H4 (cell line): ENCODE results near the gene P2RY8. TPM values are rescaled to one million over a fixed set of nuclear protein-coding genes. Genes with fewer than 3 reads are reported as not detected.
A peak's percentile ranks its signal among the peaks of the same experiment; 100 is the strongest.
"Not testable (repeated sequence)": the region's sequence is repeated elsewhere in the genome, so short reads cannot be mapped to it uniquely, and the experiment has no call there.

Experiments used
- DNase-seq: peaks from one replicate; pipeline ENCODE4 v3.0.0-alpha.2; 2015; ENCODE audit warnings: low spot score
- total RNA-seq: library from RNA; depleted of rRNA; stranded (reverse); fragments of >200 nt; shearing (Covaris generic); gene quantifications from 2 replicates; pipeline ENCODE4 v1.2.3, GENCODE V29; 2014; rRNA removed

The P2RY8 gene, protein sequence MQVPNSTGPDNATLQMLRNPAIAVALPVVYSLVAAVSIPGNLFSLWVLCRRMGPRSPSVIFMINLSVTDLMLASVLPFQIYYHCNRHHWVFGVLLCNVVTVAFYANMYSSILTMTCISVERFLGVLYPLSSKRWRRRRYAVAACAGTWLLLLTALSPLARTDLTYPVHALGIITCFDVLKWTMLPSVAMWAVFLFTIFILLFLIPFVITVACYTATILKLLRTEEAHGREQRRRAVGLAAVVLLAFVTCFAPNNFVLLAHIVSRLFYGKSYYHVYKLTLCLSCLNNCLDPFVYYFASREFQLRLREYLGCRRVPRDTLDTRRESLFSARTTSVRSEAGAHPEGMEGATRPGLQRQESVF
- 0.25 TPM in 1 of 2 replicates, not detected in the other for total RNA-seq

DNA sequence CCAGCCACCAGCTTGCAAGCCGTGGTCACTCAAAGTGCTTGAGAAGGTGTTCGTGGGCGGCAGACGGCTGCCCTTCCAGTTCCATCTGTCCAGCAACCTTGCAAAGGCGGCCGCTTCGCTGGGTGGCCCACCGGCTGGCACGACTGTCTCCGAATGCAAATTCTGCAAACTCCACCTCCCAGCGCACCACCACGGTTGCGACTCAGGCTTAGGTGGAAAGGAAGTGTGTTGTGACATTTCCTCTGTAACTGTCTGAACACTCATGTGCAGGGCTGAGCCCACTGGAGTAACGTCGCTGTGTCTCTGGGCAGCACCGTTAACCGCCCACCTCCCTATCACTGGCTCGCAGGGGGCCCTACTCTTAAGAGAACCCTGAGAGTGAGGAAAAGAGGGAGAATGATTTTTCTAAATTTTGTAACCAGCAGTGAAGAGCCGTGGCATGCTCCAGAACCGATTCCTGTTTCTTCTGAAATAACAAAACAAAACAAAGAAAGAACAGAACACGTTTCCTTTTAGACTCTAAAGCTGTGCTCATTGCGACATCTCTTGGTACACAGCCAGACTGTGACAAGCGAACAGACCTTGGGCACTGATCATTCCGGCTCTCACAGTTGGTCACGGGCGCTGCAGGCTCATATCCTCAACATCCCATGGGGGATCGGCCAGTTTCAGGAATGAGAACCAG lies at the start of gene P2RY8:
TSS of gene P2RY8 (minus strand) at position 155 of the 685 bp plus-strand sequence. CDS start 70,627 bp downstream, outside the sequence.
- DNase-seq: peak; percentile 73

DNA sequence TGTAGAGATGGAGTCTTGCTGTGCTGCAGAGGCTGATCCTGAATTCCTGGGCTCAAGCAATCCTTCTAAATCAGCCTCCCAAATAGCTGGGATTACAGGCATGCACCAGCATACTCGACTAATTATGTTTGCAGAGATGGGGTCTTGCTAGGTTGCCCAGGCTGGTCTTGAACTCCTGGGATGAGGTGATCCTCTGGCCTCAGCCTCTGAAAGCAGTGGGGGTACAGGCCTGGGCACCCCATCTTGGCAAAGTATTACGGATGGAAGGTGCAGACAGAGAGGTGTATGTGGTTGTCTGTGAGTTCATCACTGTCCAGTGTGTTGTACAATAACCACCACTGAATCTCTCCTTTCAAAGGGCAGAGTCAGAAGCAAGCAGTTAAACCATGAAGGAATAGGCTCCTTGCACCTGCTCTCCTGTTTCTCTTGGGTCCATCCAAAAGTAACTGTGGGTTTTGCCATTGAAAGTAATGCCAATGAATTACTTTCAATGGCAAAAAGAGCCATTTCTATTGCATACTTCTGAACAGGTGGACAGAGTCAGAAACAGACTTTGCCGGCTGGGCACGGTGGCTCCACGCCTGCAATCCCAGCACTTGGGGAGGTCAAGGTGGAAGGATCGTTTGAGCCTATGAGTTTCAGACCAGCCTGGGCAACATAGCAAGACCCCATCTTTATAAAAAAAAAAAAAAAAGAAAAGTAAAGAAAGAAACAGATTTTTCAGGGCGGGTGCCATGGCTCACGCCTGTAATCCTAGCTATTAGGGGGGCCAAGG lies 47.4 kb upstream of the P2RY8 start:
- no peak for DNase-seq

DNA sequence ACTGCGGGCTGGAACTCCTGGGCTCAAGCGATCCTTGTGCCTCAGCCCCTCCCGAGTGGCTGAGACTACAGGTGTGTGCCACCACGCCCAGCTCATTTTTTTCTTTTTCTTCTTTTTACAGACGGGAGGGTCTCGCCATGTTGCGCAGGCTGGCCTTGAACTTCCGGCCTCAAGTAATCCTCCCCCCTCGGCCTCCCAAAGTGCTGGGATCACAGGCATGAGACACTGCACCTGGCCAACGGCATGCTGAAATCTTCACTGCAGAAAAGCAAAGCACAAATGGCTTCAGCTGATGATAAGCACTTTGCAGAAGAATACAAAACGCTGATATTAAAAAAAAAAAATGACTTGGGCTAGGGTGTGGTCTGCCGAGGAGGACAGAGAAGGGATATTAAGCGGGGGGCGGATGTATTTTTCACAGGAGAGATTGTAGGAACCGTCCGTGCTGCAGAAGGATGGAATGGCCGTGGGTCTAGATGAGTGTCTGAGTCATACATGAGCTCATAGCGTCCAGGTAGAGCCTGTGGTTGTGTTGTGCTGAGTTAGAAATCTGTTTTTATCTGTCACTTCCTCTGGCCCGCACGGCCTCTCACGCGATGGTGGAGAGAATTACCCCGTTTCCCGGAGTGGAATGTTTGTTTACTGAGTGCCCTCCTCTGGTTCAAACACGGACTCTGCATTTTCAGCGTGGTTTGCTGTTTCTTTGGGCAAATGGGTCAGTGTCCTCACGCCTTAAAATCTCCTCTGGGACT lies 45.9 kb upstream of the P2RY8 start:
- DNase-seq: peak; percentile 86

DNA sequence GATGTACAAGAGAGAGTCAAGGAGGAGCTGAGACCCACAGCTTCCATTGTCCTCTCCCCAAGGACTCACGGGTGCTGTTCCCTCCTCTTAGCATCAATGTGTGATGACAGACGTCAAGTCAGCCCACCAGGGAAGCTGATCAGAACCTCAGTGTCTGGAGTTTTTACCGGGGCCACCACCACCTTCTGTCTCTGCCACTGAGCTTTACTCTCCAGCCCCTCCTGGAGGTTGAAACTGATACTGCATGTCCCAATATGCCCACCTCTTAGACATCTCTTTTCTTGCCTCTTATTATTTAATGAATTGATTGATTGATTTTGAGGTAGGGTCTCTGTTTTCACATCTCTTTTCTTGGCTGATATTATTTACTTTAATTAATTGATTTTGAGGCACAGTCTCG lies 44.1 kb upstream of the P2RY8 start:
- peak; percentile 56 for DNase-seq

GRCh38 chrX:1578511-1579173 lies 41.7 kb upstream of the P2RY8 start:
- no peak for DNase-seq

DNA sequence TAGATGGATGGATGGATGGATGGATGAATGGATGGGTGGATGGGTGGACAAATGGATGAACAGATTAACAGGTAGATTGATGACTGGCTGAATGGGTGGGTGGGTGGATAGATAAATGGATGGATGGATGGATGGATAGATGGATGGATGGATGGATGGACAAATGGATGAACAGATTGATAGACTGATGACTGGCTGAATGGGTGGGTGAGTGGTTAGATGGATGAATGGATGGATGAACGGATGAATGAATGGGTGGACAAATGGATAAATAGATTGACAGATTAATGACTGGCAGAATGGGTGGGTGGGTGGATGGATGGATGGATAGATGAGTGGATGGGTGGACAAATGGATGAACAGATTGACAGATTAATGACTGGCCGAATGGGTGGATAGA lies 40.9 kb upstream of the P2RY8 start:
- no peak for DNase-seq

DNA sequence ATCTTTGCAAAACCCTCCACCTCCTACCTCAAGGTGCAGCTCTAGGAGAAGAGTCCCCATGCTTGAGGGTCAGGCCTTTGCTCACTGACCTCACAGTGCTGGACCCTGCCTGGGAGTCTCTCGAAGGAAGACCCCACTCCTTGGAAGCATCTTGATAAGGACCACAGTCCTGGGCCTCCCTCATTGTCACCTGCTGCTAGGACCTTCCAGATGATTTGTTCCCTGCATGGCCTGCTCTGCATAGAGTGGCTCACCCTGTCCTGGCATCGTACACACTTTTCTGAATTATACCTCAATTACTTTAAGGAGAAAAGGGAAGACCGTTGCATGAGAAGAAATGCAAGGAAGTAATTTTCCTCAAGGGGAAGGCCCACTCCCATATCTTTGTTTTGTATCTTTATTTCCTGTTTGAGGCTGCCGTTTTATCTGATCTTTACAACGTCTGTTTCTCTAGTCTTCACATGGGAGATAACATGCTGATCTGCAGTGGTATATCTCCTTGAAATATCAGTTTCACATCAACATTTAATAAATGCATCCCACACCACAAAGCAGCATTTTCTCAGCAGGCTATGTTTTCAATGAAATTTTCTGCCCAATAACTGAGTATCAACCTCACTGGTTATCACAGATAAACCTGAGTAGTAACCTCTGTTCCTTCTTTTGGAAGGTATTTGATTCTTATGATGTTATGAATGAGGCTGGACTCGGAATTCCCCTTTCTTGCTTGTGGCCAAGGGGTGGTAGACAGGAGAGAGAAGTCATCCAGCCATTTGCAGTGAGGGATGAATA lies 39.4 kb upstream of the P2RY8 start:
- no peak for DNase-seq

GRCh38 chrX:1574181-1574580 lies 37.2 kb upstream of the P2RY8 start:
- DNase-seq: not testable (repeated sequence)

DNA sequence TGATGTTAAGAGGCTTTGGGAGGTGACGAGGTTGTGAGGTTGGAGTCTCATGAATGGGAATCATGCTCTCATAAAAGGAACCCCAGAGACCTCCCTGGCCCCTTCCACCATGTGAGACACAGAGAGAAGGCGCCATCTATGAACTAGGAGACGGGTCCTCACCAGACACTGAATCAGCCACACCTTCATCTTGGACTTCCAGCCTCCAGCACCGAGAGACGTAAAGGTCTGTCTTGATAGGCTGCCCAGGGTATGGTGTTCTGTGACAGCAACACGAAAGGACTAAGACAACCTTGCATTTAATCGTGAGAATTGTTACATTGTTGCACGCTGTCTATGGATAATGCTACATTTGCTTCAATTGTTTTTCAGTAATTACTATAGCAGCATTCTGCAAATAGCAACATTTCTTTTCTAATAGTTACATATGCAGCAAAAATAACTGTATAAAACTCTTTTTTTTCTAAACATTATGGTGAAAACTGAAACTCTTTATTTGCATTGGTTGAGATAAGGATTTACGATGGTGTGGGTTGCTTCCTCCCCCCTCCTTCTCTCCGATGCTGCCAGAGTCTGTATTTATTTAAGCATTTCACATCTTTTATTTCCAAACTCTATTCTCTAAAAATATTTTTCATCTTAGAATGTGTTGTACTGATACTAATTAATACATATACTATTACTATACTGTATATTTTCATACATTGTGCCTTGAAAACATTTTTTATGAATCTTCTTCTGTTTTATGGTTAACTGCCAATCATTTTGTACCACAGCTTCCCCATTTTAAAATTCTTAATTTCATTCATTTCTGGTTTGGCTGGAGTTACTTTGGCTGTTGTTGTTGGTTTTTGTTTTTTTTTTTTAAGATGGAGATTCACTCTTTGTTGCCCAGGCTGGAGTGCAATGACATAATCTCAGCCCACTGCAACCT lies 28.0 kb upstream of the P2RY8 start:
- no peak for DNase-seq

- DNase-seq: not testable (repeated sequence)
Measured at GRCh38 chrX:1564077-1564476, 27.1 kb upstream of the P2RY8 start.

DNA sequence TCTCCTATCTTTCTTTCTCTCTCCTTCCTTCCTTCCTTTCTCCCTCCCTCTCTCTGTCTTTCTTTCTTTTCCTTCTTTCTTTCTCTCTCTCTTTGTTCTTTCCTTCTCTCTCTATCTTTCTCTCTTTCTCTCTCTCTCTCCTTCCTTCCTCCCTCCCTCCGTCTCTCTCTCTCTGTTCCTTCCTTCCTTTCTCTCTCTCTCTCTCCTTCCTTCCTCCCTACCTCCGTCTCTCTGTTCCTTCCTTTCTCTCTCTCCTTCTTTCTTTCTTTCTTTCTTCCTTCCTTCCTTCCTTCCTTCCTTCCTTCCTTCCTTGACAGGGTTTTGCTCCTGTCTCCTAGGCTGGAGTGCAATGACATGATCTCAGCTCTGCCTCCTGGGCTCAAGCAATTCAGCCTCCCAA lies 24.2 kb upstream of the P2RY8 start:
- DNase-seq: no peak

DNA sequence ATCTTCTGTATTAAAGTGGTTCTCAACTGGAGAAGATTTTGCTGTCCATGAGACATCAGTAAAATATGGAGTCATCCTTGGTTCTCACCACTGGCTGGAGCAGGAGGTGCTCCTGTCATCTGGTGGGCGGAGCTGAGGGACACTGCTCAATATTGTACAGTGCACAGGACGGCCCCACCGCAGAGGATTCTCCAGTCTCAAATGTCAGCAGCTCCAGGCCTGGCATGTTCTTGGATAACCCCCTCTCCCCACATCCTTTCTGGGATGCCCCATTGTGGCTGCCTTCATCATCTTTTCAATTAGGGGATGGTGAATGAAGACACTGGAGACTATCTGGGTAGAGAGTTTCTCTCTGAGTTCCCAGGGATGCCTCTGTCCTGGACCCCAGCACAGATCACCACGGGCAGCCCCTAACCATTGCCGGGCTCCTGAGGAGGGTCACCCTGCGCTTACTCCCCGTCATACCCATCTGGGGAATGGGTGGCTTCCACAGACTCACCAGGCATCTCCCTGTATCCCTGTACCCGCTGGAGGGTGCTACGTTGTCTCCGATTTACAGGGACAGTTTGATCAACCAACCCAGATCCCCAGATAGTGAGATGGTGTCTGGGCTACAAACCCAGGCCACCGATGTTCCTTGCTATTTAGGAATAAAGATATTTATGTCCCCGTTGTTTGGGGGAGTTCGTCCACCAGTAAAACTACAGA lies 21.9 kb upstream of the P2RY8 start:
- no peak for DNase-seq

DNA sequence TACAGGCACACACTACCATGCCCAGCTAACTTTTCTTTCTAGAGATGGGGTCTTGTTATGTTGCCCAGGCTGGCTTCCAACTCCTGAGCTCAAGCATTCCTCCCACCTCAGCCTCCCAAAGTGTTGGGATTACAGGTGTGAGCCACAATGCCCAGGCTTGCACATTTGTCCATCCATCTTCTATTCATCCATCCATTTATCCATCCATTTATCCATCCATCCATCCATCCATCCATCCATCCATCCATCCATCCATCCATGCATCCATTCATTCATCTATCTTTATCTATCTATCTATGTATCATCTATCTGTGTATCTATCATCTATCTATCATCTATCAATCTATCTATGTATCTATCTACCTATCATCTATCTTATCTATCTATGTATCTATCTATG lies 20.5 kb upstream of the P2RY8 start:
- DNase-seq: not testable (repeated sequence)

DNA sequence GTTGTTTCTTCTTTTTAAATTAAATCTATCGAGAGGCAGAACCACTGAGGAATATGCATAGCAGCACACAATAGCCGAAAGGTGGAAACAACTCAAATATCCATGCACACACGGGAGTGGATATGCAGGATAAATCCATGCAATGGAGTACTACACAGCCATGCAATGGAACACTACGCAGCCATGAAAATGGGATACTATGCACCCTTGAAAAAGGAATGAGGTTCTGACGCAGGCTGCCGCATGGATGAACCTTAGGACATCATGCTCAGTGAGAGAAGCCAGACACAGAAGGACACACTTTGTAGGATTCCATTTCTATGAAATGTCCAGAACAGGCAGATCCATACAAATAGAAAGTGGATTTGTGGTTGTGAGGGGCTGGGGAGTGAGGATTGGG lies 18.4 kb upstream of the P2RY8 start:
- DNase-seq: no peak

- no peak for DNase-seq
Measured at GRCh38 chrX:1554469-1555210, 17.7 kb upstream of the P2RY8 start.

DNA sequence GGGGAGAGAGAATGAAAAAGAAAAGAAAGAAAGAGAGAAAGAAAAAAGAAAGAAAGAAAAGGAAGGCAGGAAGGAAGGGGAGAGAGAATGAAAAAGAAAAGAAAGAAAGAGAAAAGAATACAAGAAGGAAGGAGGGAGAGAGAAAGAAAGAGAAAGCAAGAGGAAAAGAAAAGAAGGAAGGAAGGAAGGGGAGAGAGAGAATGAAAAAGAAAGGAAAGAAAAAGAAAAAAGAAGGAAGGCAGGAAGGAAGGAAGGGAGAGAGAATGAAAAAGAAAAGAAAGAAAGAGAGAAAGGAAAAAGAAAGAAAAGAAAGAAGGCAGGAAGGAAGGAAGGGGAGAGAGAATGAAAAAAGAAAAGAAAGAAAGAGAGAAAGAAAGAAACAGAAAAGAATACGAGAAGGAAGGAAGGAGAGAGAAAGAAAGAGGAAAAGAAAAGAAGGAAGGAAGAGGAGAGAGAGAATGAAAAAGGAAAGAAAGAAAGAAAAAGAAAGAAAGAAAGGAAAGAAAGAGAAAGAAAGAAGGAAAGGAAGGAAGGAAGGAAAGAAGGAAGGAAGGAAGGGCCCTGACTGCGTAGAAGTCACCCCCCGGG lies 15.1 kb upstream of the P2RY8 start:
- no peak for DNase-seq

- no peak for DNase-seq
Measured at GRCh38 chrX:1546691-1547251, 9.8 kb upstream of the P2RY8 start.
